Measurements from ENCODE around the gene VWA7. TPM values are rescaled to one million over a fixed set of nuclear protein-coding genes. Genes with fewer than 3 reads are reported as not detected.

Gene VWA7
- polyA plus RNA-seq, 1 of the 3 experiments (the other 2 are of a cell fraction): 0.56 TPM

DNA sequence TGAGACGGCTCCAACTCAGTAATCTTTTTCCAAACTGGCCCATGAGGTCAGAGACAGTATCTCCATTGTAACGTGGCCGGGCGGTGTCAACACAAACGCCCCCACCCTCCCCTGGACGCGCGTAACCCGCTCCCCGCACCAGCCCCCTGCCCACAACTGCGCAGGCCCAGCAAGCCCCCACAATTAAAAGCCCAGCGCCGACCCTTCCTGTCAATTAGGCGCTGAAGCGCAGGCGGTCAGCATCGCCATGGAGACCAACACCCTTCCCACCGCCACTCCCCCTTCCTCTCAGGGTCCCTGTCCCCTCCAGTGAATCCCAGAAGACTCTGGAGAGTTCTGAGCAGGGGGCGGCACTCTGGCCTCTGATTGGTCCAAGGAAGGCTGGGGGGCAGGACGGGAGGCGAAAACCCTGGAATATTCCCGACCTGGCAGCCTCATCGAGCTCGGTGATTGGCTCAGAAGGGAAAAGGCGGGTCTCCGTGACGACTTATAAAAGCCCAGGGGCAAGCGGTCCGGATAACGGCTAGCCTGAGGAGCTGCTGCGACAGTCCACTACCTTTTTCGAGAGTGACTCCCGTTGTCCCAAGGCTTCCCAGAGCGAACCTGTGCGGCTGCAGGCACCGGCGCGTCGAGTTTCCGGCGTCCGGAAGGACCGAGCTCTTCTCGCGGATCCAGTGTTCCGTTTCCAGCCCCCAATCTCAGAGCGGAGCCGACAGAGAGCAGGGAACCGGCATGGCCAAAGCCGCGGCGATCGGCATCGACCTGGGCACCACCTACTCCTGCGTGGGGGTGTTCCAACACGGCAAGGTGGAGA lies 38.1 kb upstream of the VWA7 start, which contains the start of the genes HSPA1A and HSPA1L (continued):
- peak in 1 of 2 experiments; percentile 98; a peak in 2 of 4 replicates for TF ChIP-seq EP300 (IDR thresholded peaks at IDR 0.05; ENCODE audit: borderline replicate concordance in 1 of 2, low read depth in 1 of 2, low read length in 1 of 2)
- no peak for TF ChIP-seq TEAD4 (IDR thresholded peaks at IDR 0.05; ENCODE audit: borderline replicate concordance, insufficient read depth)

DNA sequence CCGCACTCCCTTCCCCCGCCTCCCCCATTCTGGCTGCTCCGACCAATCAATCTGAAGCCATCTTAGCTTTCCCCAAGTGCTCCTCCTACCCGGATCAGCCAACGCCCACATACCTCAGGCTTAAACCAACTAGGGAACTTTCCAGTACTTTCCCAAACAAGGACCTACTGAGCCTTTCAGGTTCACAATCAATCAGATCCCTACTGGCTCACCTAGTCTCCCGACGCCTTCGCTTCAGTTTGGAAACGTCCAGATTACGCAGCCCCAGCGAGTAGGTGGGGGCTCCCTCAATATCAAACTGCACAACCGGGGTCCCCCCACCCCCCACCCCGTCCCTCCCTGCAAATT lies 37.5 kb upstream of the VWA7 start:
- peak overlapping the region; percentile 68 for H2AFZ ChIP-seq (ENCODE audit: low read depth)
- TF ChIP-seq FOXM1 (IDR thresholded peaks at IDR 0.05; ENCODE audit: low read depth) (no peak), RCOR1 (IDR thresholded peaks at IDR 0.05; ENCODE audit: low read length) (no peak), EP300 (IDR thresholded peaks at IDR 0.05; ENCODE audit: borderline replicate concordance in 1 of 2, low read depth in 1 of 2, low read length in 1 of 2) (no peak; a peak in 1 of 4 replicates), RAD21 (IDR thresholded peaks at IDR 0.05; ENCODE audit: low read length) (no peak), TAF1 (IDR thresholded peaks at IDR 0.05; ENCODE audit: borderline replicate concordance, low read depth, low read length) (peak; percentile 45; the same call in 1 of the 2 replicates), YY1 (IDR thresholded peaks at IDR 0.05; ENCODE audit: low read depth) (no peak), ELF1 (IDR thresholded peaks at IDR 0.05) (no peak), FOSL2 (IDR thresholded peaks at IDR 0.05; ENCODE audit: borderline replicate concordance, low read depth) (no peak), SIN3A (IDR thresholded peaks at IDR 0.05; ENCODE audit: borderline replicate concordance, low read depth, low read length) (peak; percentile 34; the same call in 1 of the 2 replicates), GATA2 (CRISPR knock-in tag; IDR thresholded peaks at IDR 0.05) (no peak), RFX5 (IDR thresholded peaks at IDR 0.05; ENCODE audit: low read length) (no peak), POLR2AphosphoS5 (IDR thresholded peaks at IDR 0.05; ENCODE audit: low read depth, low read length) (peak; percentile 66; the same call in 1 of the 2 replicates)
- TF ChIP-seq, protein P1, sequence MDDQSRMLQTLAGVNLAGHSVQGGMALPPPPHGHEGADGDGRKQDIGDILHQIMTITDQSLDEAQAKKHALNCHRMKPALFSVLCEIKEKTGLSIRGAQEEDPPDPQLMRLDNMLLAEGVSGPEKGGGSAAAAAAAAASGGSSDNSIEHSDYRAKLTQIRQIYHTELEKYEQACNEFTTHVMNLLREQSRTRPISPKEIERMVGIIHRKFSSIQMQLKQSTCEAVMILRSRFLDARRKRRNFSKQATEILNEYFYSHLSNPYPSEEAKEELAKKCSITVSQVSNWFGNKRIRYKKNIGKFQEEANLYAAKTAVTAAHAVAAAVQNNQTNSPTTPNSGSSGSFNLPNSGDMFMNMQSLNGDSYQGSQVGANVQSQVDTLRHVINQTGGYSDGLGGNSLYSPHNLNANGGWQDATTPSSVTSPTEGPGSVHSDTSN (IDR thresholded peaks at IDR 0.05): peak; percentile 50
- TF ChIP-seq, protein P2, sequence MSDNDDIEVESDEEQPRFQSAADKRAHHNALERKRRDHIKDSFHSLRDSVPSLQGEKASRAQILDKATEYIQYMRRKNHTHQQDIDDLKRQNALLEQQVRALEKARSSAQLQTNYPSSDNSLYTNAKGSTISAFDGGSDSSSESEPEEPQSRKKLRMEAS (IDR thresholded peaks at IDR 0.05; ENCODE audit: low read depth): no peak; the same call in 1 of the 2 replicates
- TF ChIP-seq, protein P3, sequence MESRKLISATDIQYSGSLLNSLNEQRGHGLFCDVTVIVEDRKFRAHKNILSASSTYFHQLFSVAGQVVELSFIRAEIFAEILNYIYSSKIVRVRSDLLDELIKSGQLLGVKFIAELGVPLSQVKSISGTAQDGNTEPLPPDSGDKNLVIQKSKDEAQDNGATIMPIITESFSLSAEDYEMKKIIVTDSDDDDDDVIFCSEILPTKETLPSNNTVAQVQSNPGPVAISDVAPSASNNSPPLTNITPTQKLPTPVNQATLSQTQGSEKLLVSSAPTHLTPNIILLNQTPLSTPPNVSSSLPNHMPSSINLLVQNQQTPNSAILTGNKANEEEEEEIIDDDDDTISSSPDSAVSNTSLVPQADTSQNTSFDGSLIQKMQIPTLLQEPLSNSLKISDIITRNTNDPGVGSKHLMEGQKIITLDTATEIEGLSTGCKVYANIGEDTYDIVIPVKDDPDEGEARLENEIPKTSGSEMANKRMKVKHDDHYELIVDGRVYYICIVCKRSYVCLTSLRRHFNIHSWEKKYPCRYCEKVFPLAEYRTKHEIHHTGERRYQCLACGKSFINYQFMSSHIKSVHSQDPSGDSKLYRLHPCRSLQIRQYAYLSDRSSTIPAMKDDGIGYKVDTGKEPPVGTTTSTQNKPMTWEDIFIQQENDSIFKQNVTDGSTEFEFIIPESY (IDR thresholded peaks at IDR 0.05; ENCODE audit: borderline replicate concordance, low read depth): no peak
- TF ChIP-seq, protein P4, sequence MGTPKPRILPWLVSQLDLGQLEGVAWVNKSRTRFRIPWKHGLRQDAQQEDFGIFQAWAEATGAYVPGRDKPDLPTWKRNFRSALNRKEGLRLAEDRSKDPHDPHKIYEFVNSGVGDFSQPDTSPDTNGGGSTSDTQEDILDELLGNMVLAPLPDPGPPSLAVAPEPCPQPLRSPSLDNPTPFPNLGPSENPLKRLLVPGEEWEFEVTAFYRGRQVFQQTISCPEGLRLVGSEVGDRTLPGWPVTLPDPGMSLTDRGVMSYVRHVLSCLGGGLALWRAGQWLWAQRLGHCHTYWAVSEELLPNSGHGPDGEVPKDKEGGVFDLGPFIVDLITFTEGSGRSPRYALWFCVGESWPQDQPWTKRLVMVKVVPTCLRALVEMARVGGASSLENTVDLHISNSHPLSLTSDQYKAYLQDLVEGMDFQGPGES (IDR thresholded peaks at IDR 0.05; ENCODE audit: low read depth, low read length): no peak
- TF ChIP-seq, protein P5, sequence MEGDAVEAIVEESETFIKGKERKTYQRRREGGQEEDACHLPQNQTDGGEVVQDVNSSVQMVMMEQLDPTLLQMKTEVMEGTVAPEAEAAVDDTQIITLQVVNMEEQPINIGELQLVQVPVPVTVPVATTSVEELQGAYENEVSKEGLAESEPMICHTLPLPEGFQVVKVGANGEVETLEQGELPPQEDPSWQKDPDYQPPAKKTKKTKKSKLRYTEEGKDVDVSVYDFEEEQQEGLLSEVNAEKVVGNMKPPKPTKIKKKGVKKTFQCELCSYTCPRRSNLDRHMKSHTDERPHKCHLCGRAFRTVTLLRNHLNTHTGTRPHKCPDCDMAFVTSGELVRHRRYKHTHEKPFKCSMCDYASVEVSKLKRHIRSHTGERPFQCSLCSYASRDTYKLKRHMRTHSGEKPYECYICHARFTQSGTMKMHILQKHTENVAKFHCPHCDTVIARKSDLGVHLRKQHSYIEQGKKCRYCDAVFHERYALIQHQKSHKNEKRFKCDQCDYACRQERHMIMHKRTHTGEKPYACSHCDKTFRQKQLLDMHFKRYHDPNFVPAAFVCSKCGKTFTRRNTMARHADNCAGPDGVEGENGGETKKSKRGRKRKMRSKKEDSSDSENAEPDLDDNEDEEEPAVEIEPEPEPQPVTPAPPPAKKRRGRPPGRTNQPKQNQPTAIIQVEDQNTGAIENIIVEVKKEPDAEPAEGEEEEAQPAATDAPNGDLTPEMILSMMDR (IDR thresholded peaks at IDR 0.05): no peak
- TF ChIP-seq, protein P6, sequence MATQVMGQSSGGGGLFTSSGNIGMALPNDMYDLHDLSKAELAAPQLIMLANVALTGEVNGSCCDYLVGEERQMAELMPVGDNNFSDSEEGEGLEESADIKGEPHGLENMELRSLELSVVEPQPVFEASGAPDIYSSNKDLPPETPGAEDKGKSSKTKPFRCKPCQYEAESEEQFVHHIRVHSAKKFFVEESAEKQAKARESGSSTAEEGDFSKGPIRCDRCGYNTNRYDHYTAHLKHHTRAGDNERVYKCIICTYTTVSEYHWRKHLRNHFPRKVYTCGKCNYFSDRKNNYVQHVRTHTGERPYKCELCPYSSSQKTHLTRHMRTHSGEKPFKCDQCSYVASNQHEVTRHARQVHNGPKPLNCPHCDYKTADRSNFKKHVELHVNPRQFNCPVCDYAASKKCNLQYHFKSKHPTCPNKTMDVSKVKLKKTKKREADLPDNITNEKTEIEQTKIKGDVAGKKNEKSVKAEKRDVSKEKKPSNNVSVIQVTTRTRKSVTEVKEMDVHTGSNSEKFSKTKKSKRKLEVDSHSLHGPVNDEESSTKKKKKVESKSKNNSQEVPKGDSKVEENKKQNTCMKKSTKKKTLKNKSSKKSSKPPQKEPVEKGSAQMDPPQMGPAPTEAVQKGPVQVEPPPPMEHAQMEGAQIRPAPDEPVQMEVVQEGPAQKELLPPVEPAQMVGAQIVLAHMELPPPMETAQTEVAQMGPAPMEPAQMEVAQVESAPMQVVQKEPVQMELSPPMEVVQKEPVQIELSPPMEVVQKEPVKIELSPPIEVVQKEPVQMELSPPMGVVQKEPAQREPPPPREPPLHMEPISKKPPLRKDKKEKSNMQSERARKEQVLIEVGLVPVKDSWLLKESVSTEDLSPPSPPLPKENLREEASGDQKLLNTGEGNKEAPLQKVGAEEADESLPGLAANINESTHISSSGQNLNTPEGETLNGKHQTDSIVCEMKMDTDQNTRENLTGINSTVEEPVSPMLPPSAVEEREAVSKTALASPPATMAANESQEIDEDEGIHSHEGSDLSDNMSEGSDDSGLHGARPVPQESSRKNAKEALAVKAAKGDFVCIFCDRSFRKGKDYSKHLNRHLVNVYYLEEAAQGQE (IDR thresholded peaks at IDR 0.05; ENCODE audit: low read depth, low read length): no peak

More for the DNA sequence above, 37.5 kb upstream of the VWA7 start:
- Histone ChIP-seq H3K27me3 (ENCODE audit: insufficient read depth) (no peaks in the 10 kb centered on the region), H4K20me1 (ENCODE audit: insufficient read depth) (no peaks in the 10 kb centered on the region), H3K4me1 (ENCODE audit: control insufficient read depth in 1 of 2, insufficient read depth in 2 of 2, low read depth in 1 of 2, low read length in 1 of 2) (peaks cover 4 to 6% of the 10 kb centered on the region in 2 experiments; a peak in 2 of 4 replicates), H3K9me3 (no peaks in the 10 kb centered on the region), H3K79me2 (ENCODE audit: insufficient read depth) (peaks cover 10% of the 10 kb centered on the region), H3K9ac (peak overlapping the region; percentile 74; the same call in 1 of the 2 replicates), H3K27ac (ENCODE audit: low read depth in 2 of 2, low read length in 1 of 2) (peak overlapping the region; percentile 98), H3F3A (replicated peaks; ENCODE audit: insufficient read depth) (peaks cover 11% of the 10 kb centered on the region), H3K36me3 (replicated peaks in 1 of 2; ENCODE audit: control insufficient read depth in 1 of 2, insufficient read depth in 2 of 2, low read length in 1 of 2) (no peaks in the 10 kb centered on the region), H3K4me2 (peak overlapping the region; percentile 97), H3K4me3 (ENCODE audit: low read depth in 2 of 2, low read length in 1 of 2) (peak overlapping the region; percentile 62 to 79), H3K9me2 (no peaks in the 10 kb centered on the region)
- under 1% methylated on average over 13 of the region's 13 CpGs for WGBS (ENCODE audit: low lambda C conversion rate)
- ChIA-PET POLR2A (interaction anchor here (0.7 to 2.2 kb wide), 13 partner anchors 8 to 314 kb away, joined by 3 to 10 read pairs (median 4); partner anchors contain the start of genes ATF6B, DDAH2, EHMT2 and HSPA1B), CTCF (interaction anchor here (0.6 to 4.5 kb wide), 5 partner anchors 16 to 126 kb away, joined by 3 to 27 read pairs (median 7); partner anchors contain the start of gene VARS1)
- no peak for DNase-seq

All from SK-N-SH (cell line).